ENCODE data around the gene USP3.

The USP3 gene

GRCh38 chr15:63504247-63504978 lies at the start of gene USP3:
Gene USP3, plus strand, starts transcription at chr15:63504593. Its CDS starts 147 bp downstream, at chr15:63504740.
- DNase-seq = peak; percentile 97

GRCh38 chr15:63456258-63456657 lies 48.1 kb upstream of the USP3 start:
- no peak for DNase-seq

GRCh38 chr15:63457379-63457778 lies 47.0 kb upstream of the USP3 start:
- no peak for DNase-seq

- DNase-seq = no peak
Measured at GRCh38 chr15:63458026-63458425, 46.4 kb upstream of the USP3 start.

- DNase-seq = no peak
Measured at GRCh38 chr15:63458794-63459395, 45.5 kb upstream of the USP3 start.

GRCh38 chr15:63460210-63461155 lies 43.9 kb upstream of the USP3 start:
- no peak for DNase-seq

- DNase-seq = no peak
Measured at GRCh38 chr15:63461230-63461985, 43.0 kb upstream of the USP3 start.

GRCh38 chr15:63462088-63462487 lies 42.3 kb upstream of the USP3 start:
- peak; percentile 66 for DNase-seq

GRCh38 chr15:63463036-63463435 lies 41.4 kb upstream of the USP3 start:
- DNase-seq = no peak

- DNase-seq = no peak
Measured at GRCh38 chr15:63463793-63464192, 40.6 kb upstream of the USP3 start.

GRCh38 chr15:63465104-63465503 lies 39.3 kb upstream of the USP3 start:
- DNase-seq = no peak

- DNase-seq = peak; percentile 88
Measured at GRCh38 chr15:63466378-63467192, 37.8 kb upstream of the USP3 start.

GRCh38 chr15:63469190-63469589 lies 35.2 kb upstream of the USP3 start:
- DNase-seq = no peak

- DNase-seq = no peak
Measured at GRCh38 chr15:63469984-63470383, 34.4 kb upstream of the USP3 start.

GRCh38 chr15:63473007-63473748 lies 31.2 kb upstream of the USP3 start:
- no peak for DNase-seq

GRCh38 chr15:63473749-63473998 lies 30.7 kb upstream of the USP3 start:
- DNase-seq = no peak

GRCh38 chr15:63473999-63474809 lies 30.2 kb upstream of the USP3 start:
- no peak for DNase-seq

GRCh38 chr15:63474810-63475316 lies 29.5 kb upstream of the USP3 start:
- DNase-seq = no peak

GRCh38 chr15:63475707-63476106 lies 28.7 kb upstream of the USP3 start:
- no peak for DNase-seq

GRCh38 chr15:63476229-63476632 lies 28.2 kb upstream of the USP3 start:
- no peak for DNase-seq
